Psoas muscle (tissue), 8 donors: Measurements from ENCODE around the gene SORT1. TPM values are rescaled to one million over a fixed set of nuclear protein-coding genes. Genes with fewer than 3 reads are reported as not detected.
A peak's percentile ranks its signal among the peaks of the same experiment; 100 is the strongest.

Source experiments
- ATAC-seq, 4 donors: fragments of 200-7000 bp; cut with Tn5 transposase; one replicate each; pipeline ENCODE4 v1.9.1; 2020; ENCODE audit warnings: moderate library complexity in 3 of 4, mild to moderate bottlenecking in 2 of 4
- DNase-seq, 2 donors: peaks; one replicate each; pipeline ENCODE4 v3.0.0-alpha.2; 2020
- H3K27ac ChIP-seq: fragments of 200-600 bp; one replicate; pipeline ENCODE4 v1.8.0; 2022
- H3K27me3 ChIP-seq, 3 donors: fragments of 200-600 bp in 1 of 3; one replicate each; pipeline versions ENCODE4 v1.6.1 to v1.8.0; 2013 to 2022; ENCODE audit warnings: low read length in 2 of 3, mild to moderate bottlenecking in 2 of 3, moderate library complexity in 1 of 3; ENCODE audit not compliant: insufficient read depth in 3 of 3
- H3K36me3 ChIP-seq, 2 donors: fragments of 200-600 bp in 1 of 2; one replicate each; pipeline versions ENCODE4 v1.6.1 to v1.8.0; 2013 to 2022; ENCODE audit warnings: low read depth in 1 of 2, mild to moderate bottlenecking in 1 of 2, moderate library complexity in 1 of 2; ENCODE audit not compliant: insufficient read depth in 1 of 2
- H3K4me1 ChIP-seq: fragments of 200-600 bp; one replicate; pipeline ENCODE4 v1.8.0; 2022
- H3K4me3 ChIP-seq: fragments of 200-600 bp; one replicate; pipeline ENCODE4 v1.8.0; 2022; ENCODE audit warnings: mild to moderate bottlenecking
- H3K9me3 ChIP-seq: fragments of 200-600 bp; one replicate; pipeline ENCODE4 v1.8.0; 2022
- CTCF ChIP-seq: fragments of 200-600 bp; IDR thresholded peaks from one replicate; pipeline ENCODE4 v1.8.0; 2022; ENCODE audit warnings: antibody characterized with exemption
- WGBS, 3 donors: extraction: QIAGEN DNeasy Blood & Tissue Kit; methylation state at CpG; one replicate each; pipeline versions ENCODE4 v1.1.6 to v1.1.7; 2013; 5-methylcytosine and 5-hydroxymethylcytosine counted together
- intact Hi-C, 2 donors: fragments of 100-400 bp; cut with DNase I; formaldehyde crosslinking; loops; one replicate each; pipeline versions ENCODE4 v1.11.0 to v1.14.2; 2022
- polyA plus RNA-seq, 3 donors: library from polyadenylated mRNA; stranded (reverse); fragments of 200-250 nt; gene quantifications; one replicate each; pipeline ENCODE4 v1.2.3, GENCODE V29; 2013
- total RNA-seq, 4 donors: library from RNA; stranded (reverse); fragmentation: NEBNext Ultra II Directional in 2 of 4; extraction: Animal tissue kit (Norgen Biotek cat#: 25700) in 2 of 4; gene quantifications; one replicate each; pipeline versions ENCODE4 v1.2.1 to v1.2.4, GENCODE V29; 2021 to 2023
- donor health status: healthy with polysubstance abuse.
- donor health status: DM: no; HTN: no; CAD: no; lungs with moderate emphysema.
- donor health status: Bipolar disorder and iron deficiency.
- donor health status: healthy.
- donor health status: DM: yes; HTN: yes; CAD: no.
- donor health status: DM: no; HTN: no; CAD: no.
- donor health status: DM: no; HTN: no; CAD: no.
- donor health status: DM: yes; HTN: yes; CAD: no.

The SORT1 gene
- total and polyA plus RNA-seq, 7 donors: 15.8 to 363 (median 131) TPM

GRCh38 chr1:109271458-109271857 is 126.3 kb downstream of the SORT1 start:
- peak in 1 of 2 donors; percentile 39 for DNase-seq
- no peaks in the 10 kb centered on the region for H3K9me3 ChIP-seq
- no peak for TF ChIP-seq CTCF
- H3K4me1 ChIP-seq: no peaks in the 10 kb centered on the region
- intact Hi-C loops: no loop called here
- H3K36me3 ChIP-seq: peaks cover 0 to 22% of the 10 kb centered on the region in 2 donors
- ATAC-seq: no peak
- no peak overlapping the region for H3K4me3 ChIP-seq
- WGBS, 3 donors: 80 to 89% (median 86%) methylated on average over 6 of the region's 6 CpGs
- H3K27me3 ChIP-seq: no peaks in the 10 kb centered on the region
- H3K27ac ChIP-seq: no peak overlapping the region

- H3K27ac ChIP-seq: no peak overlapping the region
- H3K36me3 ChIP-seq: peaks cover 0 to 22% of the 10 kb centered on the region in 2 donors
- DNase-seq: peak in 1 of 2 donors; percentile 42
- ATAC-seq: no peak
- no peak overlapping the region for H3K4me3 ChIP-seq
- no peaks in the 10 kb centered on the region for H3K9me3 ChIP-seq
- intact Hi-C loops: no loop called here
- 89 to 96% (median 90%) methylated on average over 19 to 20 of the region's 20 CpGs for WGBS, 3 donors
- no peaks in the 10 kb centered on the region for H3K4me1 ChIP-seq
- H3K27me3 ChIP-seq: no peaks in the 10 kb centered on the region
- no peak for TF ChIP-seq CTCF
Measured at GRCh38 chr1:109270623-109271317, 126.9 kb downstream of the SORT1 start.

- no peaks in the 10 kb centered on the region for H3K27me3 ChIP-seq
- TF ChIP-seq CTCF: no peak
- no peak overlapping the region for H3K4me3 ChIP-seq
- H3K9me3 ChIP-seq: no peaks in the 10 kb centered on the region
- intact Hi-C loops: no loop called here
- no peak for ATAC-seq
- H3K36me3 ChIP-seq: peaks cover 0 to 24% of the 10 kb centered on the region in 2 donors
- DNase-seq: peak in 1 of 2 donors; percentile 37
- H3K27ac ChIP-seq: no peak overlapping the region
- H3K4me1 ChIP-seq: no peaks in the 10 kb centered on the region
- WGBS, 3 donors: 89 to 95% (median 94%) methylated on average over 17 of the region's 17 CpGs
Measured at GRCh38 chr1:109269981-109270622, 127.6 kb downstream of the SORT1 start.

GRCh38 chr1:109269212-109269980 is 128.3 kb downstream of the SORT1 start:
- Histone ChIP-seq H3K27me3 (no peaks in the 10 kb centered on the region), H3K36me3 (peaks cover 0 to 27% of the 10 kb centered on the region in 2 donors), H3K4me3 (no peak overlapping the region), H3K4me1 (no peaks in the 10 kb centered on the region), H3K9me3 (no peaks in the 10 kb centered on the region), H3K27ac (no peak overlapping the region)
- 84 to 90% (median 85%) methylated on average over 33 of the region's 33 CpGs for WGBS, 3 donors
- TF ChIP-seq CTCF: no peak
- intact Hi-C loops: no loop called here
- DNase-seq (peak in 1 of 2 donors; percentile 43), ATAC-seq (no peak)
